Articular chondrocyte of knee joint (primary cell): Measurements from ENCODE around the gene KLHL2. TPM values are rescaled to one million over a fixed set of nuclear protein-coding genes. Genes with fewer than 3 reads are reported as not detected.

Source experiments
- small RNA-seq: library from RNA; depleted of rRNA; stranded (forward); fragments of <200 nt; gene quantifications from one replicate; pipeline ENCODE3, GENCODE V24; 2012
- total RNA-seq: library from RNA; depleted of rRNA; stranded (reverse); fragments of >200 nt; gene quantifications from 2 replicates; pipeline ENCODE4 v1.2.3, GENCODE V29; 2012

The KLHL2 gene, protein sequence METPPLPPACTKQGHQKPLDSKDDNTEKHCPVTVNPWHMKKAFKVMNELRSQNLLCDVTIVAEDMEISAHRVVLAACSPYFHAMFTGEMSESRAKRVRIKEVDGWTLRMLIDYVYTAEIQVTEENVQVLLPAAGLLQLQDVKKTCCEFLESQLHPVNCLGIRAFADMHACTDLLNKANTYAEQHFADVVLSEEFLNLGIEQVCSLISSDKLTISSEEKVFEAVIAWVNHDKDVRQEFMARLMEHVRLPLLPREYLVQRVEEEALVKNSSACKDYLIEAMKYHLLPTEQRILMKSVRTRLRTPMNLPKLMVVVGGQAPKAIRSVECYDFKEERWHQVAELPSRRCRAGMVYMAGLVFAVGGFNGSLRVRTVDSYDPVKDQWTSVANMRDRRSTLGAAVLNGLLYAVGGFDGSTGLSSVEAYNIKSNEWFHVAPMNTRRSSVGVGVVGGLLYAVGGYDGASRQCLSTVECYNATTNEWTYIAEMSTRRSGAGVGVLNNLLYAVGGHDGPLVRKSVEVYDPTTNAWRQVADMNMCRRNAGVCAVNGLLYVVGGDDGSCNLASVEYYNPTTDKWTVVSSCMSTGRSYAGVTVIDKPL
- 10.1 and 10.8 TPM in 2 replicates for total RNA-seq

GRCh38 chr4:165207431-165208220 is at the start of gene KLHL2:
TSS of gene KLHL2 (plus strand) at chr4:165207561. CDS start at chr4:165207877, 316 bp downstream.

GRCh38 chr4:165327211-165328100 is 120.1 kb downstream of the KLHL2 start, which contains the start of gene MSMO1:
TSS of gene MSMO1 (plus strand) at chr4:165327669. CDS start at chr4:165333371, 5,702 bp downstream.

Small RNA genes within 50 kb of the gene (small RNA-seq; reads per million reads assigned to genes)
- not detected for gene RNU4-87P

Other genes starting within 250 kb of the KLHL2 start
- gene TRIM61, start 229.9 kb upstream of the KLHL2 start, total RNA-seq = 1.3 and 3.6 TPM in 2 replicates
- gene TRIM60, start 175.6 kb upstream of the KLHL2 start, total RNA-seq = not detected in 2 replicates
- gene TRIM75, start 153.7 kb upstream of the KLHL2 start, total RNA-seq = not detected in 2 replicates
- gene TMEM192, start 94.7 kb upstream of the KLHL2 start, total RNA-seq = 19.8 and 19.9 TPM in 2 replicates
- gene MSMO1, start 120.1 kb downstream of the KLHL2 start, total RNA-seq = 98.4 and 150 TPM in 2 replicates
- 14.1 and 18.2 TPM in 2 replicates for gene CPE, start 171.4 kb downstream of the KLHL2 start, total RNA-seq